K562 (cell line): ENCODE results near the gene LGALS12. TPM values are rescaled to one million over a fixed set of nuclear protein-coding genes. Genes with fewer than 3 reads are reported as not detected.

Experiments
- ATAC-seq: fragments of 200-7000 bp; cut with Tn5 transposase; 3 replicates; pipeline ENCODE4 v1.9.1; 2020; ENCODE audit warnings: moderate library complexity
- BruUV-seq: library from RNA; stranded (reverse); fragments of 400-500 nt; replicated peaks from 2 replicates; lab custom pipeline; 2021; lab: Mats Ljungman, UMichigan
- CTCF ChIA-PET: fragments of 300-600 bp; formaldehyde crosslinking; extraction: SDS; loops from one replicate; lab custom pipeline; 2021; ENCODE audit warnings: low intra/inter-chr PET ratio; lab: Yijun Ruan, JAX
- POLR2A ChIA-PET: fragments of 300-600, 350-650 bp; sonication (Branson Sonifier 250); formaldehyde crosslinking; extraction: SDS; loops from one replicate; lab custom pipeline; 2021; ENCODE audit warnings: antibody characterized with exemption, inconsistent platforms; lab: Yijun Ruan, JAX
- DNase-seq, 4 experiments: peaks; one replicate each; pipeline versions ENCODE4 v3.0.0 to v3.0.0-alpha.2; 2011 to 2018; ENCODE audit warnings: low spot score in 3 of 4, mixed read lengths in 3 of 4; ENCODE audit errors: extremely low read depth in 1 of 4
- FAIRE-seq: peaks from 2 replicates; lab custom pipeline; 2011; peaks lifted over from hg19 to GRCh38; lab: Jason Lieb, UNC
- H2AFZ ChIP-seq: 2 replicates; pipeline ENCODE4 v1.6.0; 2011; ENCODE audit warnings: low read depth, low read length, control low read depth, inconsistent platforms
- H3K27ac ChIP-seq: fragments of 200-600 bp; 3 replicates; pipeline ENCODE4 v1.8.0; 2011; ENCODE audit warnings: low read depth, mild to moderate bottlenecking, control low read depth, inconsistent platforms, low read length, moderate library complexity, mixed read lengths; ENCODE audit errors: extremely low read depth
- H3K27me3 ChIP-seq, 2 experiments: fragments of 300-600 bp in 1 of 2; 2 replicates in 1 of 2; 3 replicates in 1 of 2; pipeline versions ENCODE4 v1.6.0 to v1.8.0; 2011; ENCODE audit warnings: inconsistent platforms in 2 of 2, low read length in 2 of 2, mild to moderate bottlenecking in 1 of 2, mixed read lengths in 1 of 2, moderate library complexity in 1 of 2; ENCODE audit not compliant: control insufficient read depth in 2 of 2, insufficient read depth in 2 of 2
- H3K36me3 ChIP-seq: fragments of 300-600 bp; 3 replicates; pipeline ENCODE4 v1.8.0; 2011; ENCODE audit warnings: mild to moderate bottlenecking, low read length, inconsistent platforms; ENCODE audit not compliant: control insufficient read depth, insufficient read depth
- H3K4me1 ChIP-seq, 2 experiments: fragments of 200-600 bp in 1 of 2; replicated peaks in 1 of 2; 2 replicates in 1 of 2; 3 replicates in 1 of 2; pipeline versions ENCODE4 v1.5.1 to v1.8.0; 2011; ENCODE audit warnings: inconsistent platforms in 2 of 2, low read length in 2 of 2, mild to moderate bottlenecking in 1 of 2, mixed read lengths in 1 of 2, moderate library complexity in 1 of 2; ENCODE audit not compliant: control insufficient read depth in 2 of 2, insufficient read depth in 2 of 2
- H3K4me2 ChIP-seq: 2 replicates; pipeline ENCODE4 v1.6.1; 2011; ENCODE audit warnings: low read length, control low read depth, inconsistent platforms, mixed read lengths; ENCODE audit not compliant: insufficient read depth
- H3K4me3 ChIP-seq: fragments of 200-600 bp; sonication (generic), shearing (Covaris generic); 2 replicates; pipeline ENCODE4 v1.5.1; 2016; ENCODE audit warnings: control low read depth, inconsistent platforms
- H3K79me2 ChIP-seq: fragments of 200-600 bp; 3 replicates; pipeline ENCODE4 v1.8.0; 2011; ENCODE audit warnings: low read length, inconsistent platforms; ENCODE audit not compliant: control insufficient read depth, insufficient read depth
- H3K9ac ChIP-seq, 2 experiments: 2 replicates each; pipeline versions ENCODE4 v1.6.0 to v1.6.1; 2011; ENCODE audit warnings: low read depth in 2 of 2, low read length in 2 of 2, control low read depth in 1 of 2, inconsistent platforms in 1 of 2, mild to moderate bottlenecking in 1 of 2, mixed read lengths in 1 of 2; ENCODE audit not compliant: insufficient read depth in 1 of 2
- H3K9me1 ChIP-seq: one replicate; pipeline ENCODE4 v1.6.0; 2011; ENCODE audit warnings: inconsistent platforms, mild to moderate bottlenecking, low read length, moderate library complexity; ENCODE audit not compliant: control insufficient read depth, insufficient read depth
- H3K9me3 ChIP-seq: replicated peaks from 2 replicates; pipeline ENCODE4 v1.5.1; 2011; ENCODE audit warnings: low read depth, low read length, inconsistent platforms; ENCODE audit not compliant: control insufficient read depth, insufficient read depth
- H4K20me1 ChIP-seq: replicated peaks from 2 replicates; pipeline ENCODE4 v1.6.1; 2011; ENCODE audit warnings: low read length, inconsistent platforms, mixed read lengths; ENCODE audit not compliant: control insufficient read depth, insufficient read depth
- CBFA2T3 ChIP-seq: fragments of 450-650 bp; IDR thresholded peaks from 2 replicates; pipeline ENCODE4 v1.6.1; 2017
- CHCHD3 ChIP-seq: fragments of 250-450 bp; sonication (Bioruptor Pico); IDR thresholded peaks from 2 replicates; pipeline ENCODE4 v2.1.2; 2022; ENCODE audit warnings: mild to moderate bottlenecking
- ETV6 ChIP-seq, 3 experiments: fragments of 150-350 bp in 1 of 3; sonication (generic) in 1 of 3; formaldehyde crosslinking in 1 of 3; IDR thresholded peaks; 2 replicates each; pipeline versions ENCODE4 v1.6.1 to v1.8.0; 2014 to 2022; ENCODE audit warnings: borderline replicate concordance in 2 of 3, low read depth in 2 of 3, antibody characterized with exemption in 1 of 3, low read length in 1 of 3, mild to moderate bottlenecking in 1 of 3, missing genetic modification reagents in 1 of 3
- FUS ChIP-seq: fragments of 200-400 bp; formaldehyde crosslinking; optimal IDR thresholded peaks from 2 replicates; pipeline ENCODE3; 2017; ENCODE audit warnings: low read depth, low read length
- ILF3 ChIP-seq: fragments of 450-650 bp; IDR thresholded peaks from 2 replicates; pipeline ENCODE4 v1.6.1; 2018; ENCODE audit warnings: antibody characterized with exemption, mild to moderate bottlenecking, moderate library complexity, borderline replicate concordance
- MAFF ChIP-seq: IDR thresholded peaks from 2 replicates; pipeline ENCODE4 v1.6.1; 2012; ENCODE audit warnings: low read length, improper control_type of control experiment
- MYBL2 ChIP-seq, 2 experiments: fragments of 450-650 bp in 1 of 2; sonication (generic) in 1 of 2; formaldehyde crosslinking in 1 of 2; IDR thresholded peaks; 2 replicates each; pipeline versions ENCODE4 v1.6.1 to v1.8.1; 2017 to 2022; ENCODE audit warnings: borderline replicate concordance in 1 of 2, inconsistent platforms in 1 of 2, low read depth in 1 of 2, mild to moderate bottlenecking in 1 of 2, missing genetic modification reagents in 1 of 2, moderate library complexity in 1 of 2
- NFATC3 ChIP-seq: fragments of 450-650 bp; IDR thresholded peaks from 2 replicates; pipeline ENCODE4 v1.6.1; 2017; ENCODE audit warnings: mild to moderate bottlenecking
- NFIX ChIP-seq: fragments of 250-450 bp; sonication (Bioruptor Pico); IDR thresholded peaks from 2 replicates; pipeline ENCODE4 v1.4.0; 2020; ENCODE audit warnings: low read depth, mild to moderate bottlenecking, moderate library complexity
- POLR2AphosphoS5 ChIP-seq: IDR thresholded peaks from 2 replicates; pipeline ENCODE4 v1.6.1; 2011; ENCODE audit warnings: mild to moderate bottlenecking, low read depth, low read length, moderate library complexity; ENCODE audit not compliant: control insufficient read depth, insufficient read depth
- RBM22 ChIP-seq: fragments of 200-400 bp; formaldehyde crosslinking; IDR thresholded peaks from 2 replicates; pipeline ENCODE4 v1.6.1; 2018; ENCODE audit warnings: low read length, low read depth; ENCODE audit not compliant: poor library complexity, severe bottlenecking
- SAP30 ChIP-seq: fragments of 200-600 bp; sonication (generic); IDR thresholded peaks from 2 replicates; pipeline ENCODE4 v1.6.1; 2012; ENCODE audit warnings: borderline replicate concordance, low read depth, mild to moderate bottlenecking, moderate library complexity, low read length, control low read depth, inconsistent platforms; ENCODE audit not compliant: insufficient read depth, poor library complexity, severe bottlenecking
- STAT5A ChIP-seq: IDR thresholded peaks from 2 replicates; pipeline ENCODE4 v1.6.1; 2012; ENCODE audit warnings: low read length, inconsistent platforms, borderline replicate concordance
- TBP ChIP-seq: optimal IDR thresholded peaks from 2 replicates; pipeline ENCODE3; 2011; ENCODE audit warnings: low read depth, low read length, improper control_type of control experiment
- U2AF1 ChIP-seq: fragments of 200-400 bp; formaldehyde crosslinking; optimal IDR thresholded peaks from 2 replicates; pipeline ENCODE3; 2017; ENCODE audit warnings: mild to moderate bottlenecking, low read depth, low read length, moderate library complexity
- ZBTB17 ChIP-seq: fragments of 450-650 bp; formaldehyde crosslinking; IDR thresholded peaks from 2 replicates; pipeline ENCODE4 v1.4.0; 2020; ENCODE audit warnings: mild to moderate bottlenecking
- ZNF124 ChIP-seq: sonication (generic); formaldehyde crosslinking; IDR thresholded peaks from 2 replicates; pipeline ENCODE4 v1.8.1; 2022; ENCODE audit warnings: missing genetic modification reagents
- ZNF146 ChIP-seq: IDR thresholded peaks from one replicate; pipeline ENCODE4 v1.6.1; 2018; ENCODE audit warnings: missing compliant biosample characterization; ENCODE audit not compliant: unreplicated experiment
- in situ Hi-C: fragments of 300-500 bp; cut with MboI; formaldehyde crosslinking; loops from 4 replicates; pipeline ENCODE4 v1.15.0; 2018; ENCODE audit warnings: inconsistent platforms, mixed read lengths
- intact Hi-C: fragments of 100-400 bp; cut with micrococcal nuclease; formaldehyde crosslinking; loops from 2 replicates; pipeline ENCODE4 v1.14.2; 2022
- polyA plus RNA-seq, 8 experiments: library from polyadenylated mRNA; depleted of rRNA in 4 of 8; stranded (reverse) in 5 of 8; unstranded in 3 of 8; fragments of >200 nt; fragmentation: Nextera tagmentation in 2 of 8; fragmentation: Illumina TruSeq in 1 of 8; extraction: Ambion mirVana in 2 of 8; extraction: Trizol in 1 of 8; gene quantifications; 2 replicates each; pipeline versions ENCODE4 v1.2.1 to v1.2.3, GENCODE V29; 2011 to 2014; ENCODE audit warnings: inconsistent platforms in 1 of 8, missing spikeins in 1 of 8
- total RNA-seq, 7 experiments: library from RNA; depleted of rRNA in 6 of 7; stranded (reverse); fragments of >200 nt in 6 of 7; fragmentation: Illumina TruSeq in 2 of 7; extraction: Trizol in 2 of 7; gene quantifications; 2 replicates each; pipeline versions ENCODE4 v1.2.1 to v1.2.3, GENCODE V29; 2011 to 2021; ENCODE audit warnings: low replicate concordance in 1 of 7
- TF ChIP-seq, protein P1 (sequence below): fragments of 250-450 bp; sonication (Bioruptor Pico); IDR thresholded peaks from 2 replicates; pipeline ENCODE4 v1.5.0; 2022; ENCODE audit warnings: mild to moderate bottlenecking
- TF ChIP-seq, protein P2 (sequence below): sonication (generic); formaldehyde crosslinking; IDR thresholded peaks from 2 replicates; pipeline ENCODE4 v1.9.0; 2022; ENCODE audit warnings: mild to moderate bottlenecking, missing genetic modification reagents

The LGALS12 gene
- total and polyA plus RNA-seq, 9 of the 15 experiments (the other 6 are each of a cell fraction or from before 2014, with no cell fraction given): 0.66 to 8.0 (median 5.0) TPM

DNA sequence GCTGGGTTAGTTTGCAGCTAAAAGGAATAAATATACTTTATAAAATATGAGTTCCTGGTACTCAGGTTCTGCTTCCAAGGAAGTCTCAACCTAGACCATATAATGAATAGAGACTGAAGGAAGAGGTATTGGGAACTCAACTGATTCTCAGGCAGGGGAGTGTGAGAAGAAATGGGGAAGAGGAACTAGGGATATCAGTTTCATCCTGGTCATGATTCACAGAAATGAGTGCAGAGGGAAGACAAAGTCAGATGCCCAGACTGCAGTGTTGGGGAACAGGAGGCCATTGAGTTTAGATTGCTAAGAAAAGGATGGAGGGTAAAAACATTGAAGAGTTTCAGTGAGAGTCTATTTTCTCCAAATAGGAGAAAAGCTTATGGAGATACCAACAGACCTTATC, 43.7 kb upstream of the LGALS12 start:
- TF ChIP-seq ZBTB17: no peak
- no peak for TF ChIP-seq TBP
- TF ChIP-seq CHCHD3: no peak
- no peak for TF ChIP-seq POLR2AphosphoS5
- TF ChIP-seq NFATC3: no peak
- no peak for TF ChIP-seq SAP30
- TF ChIP-seq ETV6 (IDR thresholded peaks at IDR 0.05; ENCODE audit: borderline replicate concordance in 1 of 2, low read depth in 2 of 2, low read length in 1 of 2): no peak
- no peak for TF ChIP-seq ETV6 (CRISPR knock-in tag; IDR thresholded peaks at IDR 0.05; ENCODE audit: borderline replicate concordance)
- no peak for TF ChIP-seq MAFF
- no peak for TF ChIP-seq FUS
- no peak for TF ChIP-seq ZNF124
- TF ChIP-seq ILF3: no peak
- TF ChIP-seq NFIX (CRISPR knock-in tag): no peak
- TF ChIP-seq MYBL2 (IDR thresholded peaks at IDR 0.05; ENCODE audit: low read depth): no peak
- no peak for TF ChIP-seq MYBL2 (CRISPR knock-in tag; IDR thresholded peaks at IDR 0.05; ENCODE audit: borderline replicate concordance)
- TF ChIP-seq, protein P1, sequence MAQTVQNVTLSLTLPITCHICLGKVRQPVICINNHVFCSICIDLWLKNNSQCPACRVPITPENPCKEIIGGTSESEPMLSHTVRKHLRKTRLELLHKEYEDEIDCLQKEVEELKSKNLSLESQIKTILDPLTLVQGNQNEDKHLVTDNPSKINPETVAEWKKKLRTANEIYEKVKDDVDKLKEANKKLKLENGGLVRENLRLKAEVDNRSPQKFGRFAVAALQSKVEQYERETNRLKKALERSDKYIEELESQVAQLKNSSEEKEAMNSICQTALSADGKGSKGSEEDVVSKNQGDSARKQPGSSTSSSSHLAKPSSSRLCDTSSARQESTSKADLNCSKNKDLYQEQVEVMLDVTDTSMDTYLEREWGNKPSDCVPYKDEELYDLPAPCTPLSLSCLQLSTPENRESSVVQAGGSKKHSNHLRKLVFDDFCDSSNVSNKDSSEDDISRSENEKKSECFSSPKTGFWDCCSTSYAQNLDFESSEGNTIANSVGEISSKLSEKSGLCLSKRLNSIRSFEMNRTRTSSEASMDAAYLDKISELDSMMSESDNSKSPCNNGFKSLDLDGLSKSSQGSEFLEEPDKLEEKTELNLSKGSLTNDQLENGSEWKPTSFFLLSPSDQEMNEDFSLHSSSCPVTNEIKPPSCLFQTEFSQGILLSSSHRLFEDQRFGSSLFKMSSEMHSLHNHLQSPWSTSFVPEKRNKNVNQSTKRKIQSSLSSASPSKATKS (CRISPR knock-in tag): no peak
- TF ChIP-seq RBM22: no peak
- no peak for TF ChIP-seq CBFA2T3
- no peak for TF ChIP-seq ZNF146
- TF ChIP-seq U2AF1: no peak
- TF ChIP-seq STAT5A: no peak
- TF ChIP-seq, protein P2, sequence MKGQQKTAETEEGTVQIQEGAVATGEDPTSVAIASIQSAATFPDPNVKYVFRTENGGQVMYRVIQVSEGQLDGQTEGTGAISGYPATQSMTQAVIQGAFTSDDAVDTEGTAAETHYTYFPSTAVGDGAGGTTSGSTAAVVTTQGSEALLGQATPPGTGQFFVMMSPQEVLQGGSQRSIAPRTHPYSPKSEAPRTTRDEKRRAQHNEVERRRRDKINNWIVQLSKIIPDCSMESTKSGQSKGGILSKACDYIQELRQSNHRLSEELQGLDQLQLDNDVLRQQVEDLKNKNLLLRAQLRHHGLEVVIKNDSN (CRISPR knock-in tag): no peak
- FAIRE-seq (no peak), ATAC-seq (no peak), DNase-seq (peak in 1 of 4 experiments; percentile 3)
- Histone ChIP-seq H3K4me1 (no peaks in the 10 kb centered on the region), H3K9ac (no peak overlapping the region), H4K20me1 (0 out of 2 replicates have a peak, but pooled peaks cover 3% of the 10 kb centered on the region), H3K79me2 (no peaks in the 10 kb centered on the region), H3K4me2 (no peak overlapping the region), H3K4me3 (no peak overlapping the region), H3K27me3 (peaks cover 20 to 52% of the 10 kb centered on the region in 2 experiments; a peak in 3 of 5 replicates), H3K27ac (no peak overlapping the region), H3K9me1 (no peaks in the 10 kb centered on the region), H2AFZ (no peak overlapping the region), H3K9me3 (no peaks in the 10 kb centered on the region), H3K36me3 (no peaks in the 10 kb centered on the region)
- POLR2A ChIA-PET: no interaction called here
- CTCF ChIA-PET: no interaction called here
- intact Hi-C loops (no loop called here), in situ Hi-C loops (no loop called here)
- no TSS peak for BruUV-seq
